A673 (cell line): ENCODE measurements around the gene LRRC38.
"Not testable (repeated sequence)": the region's sequence is repeated elsewhere in the genome, so short reads cannot be mapped to it uniquely, and the experiment has no call there.

ENCODE experiments used
- EZH2 ChIP-seq: fragments of 200-600 bp; sonication (generic); IDR thresholded peaks from 2 replicates; pipeline ENCODE4 v1.6.1; 2017; ENCODE audit warnings: borderline replicate concordance, low read depth, mild to moderate bottlenecking, mixed read lengths, antibody characterized with exemption, low read length; ENCODE audit not compliant: poor library complexity, severe bottlenecking
- TF ChIP-seq, protein P1 (sequence below): fragments of 300-800, 200-600 bp; sonication (generic); conservative IDR thresholded peaks from 2 replicates; pipeline ENCODE4 v1.5.1; 2017; ENCODE audit warnings: low read depth, mild to moderate bottlenecking, antibody characterized with exemption, low read length, moderate library complexity, mixed read lengths

DNA sequence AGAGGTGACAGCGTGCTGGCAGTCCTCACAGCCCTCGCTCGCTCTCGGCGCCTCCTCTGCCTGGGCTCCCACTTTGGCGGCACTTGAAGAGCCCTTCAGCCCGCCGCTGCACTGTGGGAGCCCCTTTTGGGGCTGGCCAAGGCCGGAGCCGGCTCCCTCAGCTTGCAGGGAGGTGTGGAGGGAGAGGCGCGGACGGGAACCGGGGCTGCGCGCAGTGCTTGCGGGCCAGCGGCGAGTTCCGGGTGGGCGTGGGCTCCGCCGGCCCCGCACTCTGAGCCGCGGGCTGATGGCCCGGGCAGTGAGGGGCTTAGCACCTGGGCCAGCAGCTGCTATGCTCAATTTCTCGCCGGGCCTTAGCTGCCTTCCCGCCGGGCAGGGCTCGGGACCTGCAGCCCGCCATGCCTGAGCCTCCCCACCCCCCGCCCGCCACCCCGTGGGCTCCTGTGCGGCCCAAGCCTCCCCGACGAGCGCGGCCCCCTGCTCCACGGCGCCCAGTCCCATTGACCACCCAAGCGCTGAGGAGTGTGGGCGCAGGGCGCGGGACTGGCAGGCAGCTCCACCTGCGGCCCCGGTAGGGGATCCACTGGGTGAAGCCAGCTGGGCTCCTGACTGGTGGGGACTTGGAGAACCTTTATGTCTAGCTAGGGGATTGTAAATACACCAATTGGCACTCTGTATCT lies 74.6 kb downstream of the LRRC38 start:
- TF ChIP-seq, protein P1, sequence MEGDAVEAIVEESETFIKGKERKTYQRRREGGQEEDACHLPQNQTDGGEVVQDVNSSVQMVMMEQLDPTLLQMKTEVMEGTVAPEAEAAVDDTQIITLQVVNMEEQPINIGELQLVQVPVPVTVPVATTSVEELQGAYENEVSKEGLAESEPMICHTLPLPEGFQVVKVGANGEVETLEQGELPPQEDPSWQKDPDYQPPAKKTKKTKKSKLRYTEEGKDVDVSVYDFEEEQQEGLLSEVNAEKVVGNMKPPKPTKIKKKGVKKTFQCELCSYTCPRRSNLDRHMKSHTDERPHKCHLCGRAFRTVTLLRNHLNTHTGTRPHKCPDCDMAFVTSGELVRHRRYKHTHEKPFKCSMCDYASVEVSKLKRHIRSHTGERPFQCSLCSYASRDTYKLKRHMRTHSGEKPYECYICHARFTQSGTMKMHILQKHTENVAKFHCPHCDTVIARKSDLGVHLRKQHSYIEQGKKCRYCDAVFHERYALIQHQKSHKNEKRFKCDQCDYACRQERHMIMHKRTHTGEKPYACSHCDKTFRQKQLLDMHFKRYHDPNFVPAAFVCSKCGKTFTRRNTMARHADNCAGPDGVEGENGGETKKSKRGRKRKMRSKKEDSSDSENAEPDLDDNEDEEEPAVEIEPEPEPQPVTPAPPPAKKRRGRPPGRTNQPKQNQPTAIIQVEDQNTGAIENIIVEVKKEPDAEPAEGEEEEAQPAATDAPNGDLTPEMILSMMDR, result not testable (repeated sequence)
- not testable (repeated sequence) for TF ChIP-seq EZH2
